NCI-H82 treated with DMSO at 0.1 percent for 48 hours (cell line): ENCODE data around the gene TMEM62.
"Not testable (repeated sequence)": the region's sequence is repeated elsewhere in the genome, so short reads cannot be mapped to it uniquely, and the experiment has no call there.

ENCODE experiments used
- DNase-seq: peaks from one replicate; lab custom pipeline; 2025; ENCODE audit not compliant: unreplicated experiment; lab: John Stamatoyannopoulos, UW

The TMEM62 gene

GRCh38 chr15:43118829-43119228 lies 14.6 kb upstream of the TMEM62 start:
- DNase-seq, result peak; percentile 28

DNA sequence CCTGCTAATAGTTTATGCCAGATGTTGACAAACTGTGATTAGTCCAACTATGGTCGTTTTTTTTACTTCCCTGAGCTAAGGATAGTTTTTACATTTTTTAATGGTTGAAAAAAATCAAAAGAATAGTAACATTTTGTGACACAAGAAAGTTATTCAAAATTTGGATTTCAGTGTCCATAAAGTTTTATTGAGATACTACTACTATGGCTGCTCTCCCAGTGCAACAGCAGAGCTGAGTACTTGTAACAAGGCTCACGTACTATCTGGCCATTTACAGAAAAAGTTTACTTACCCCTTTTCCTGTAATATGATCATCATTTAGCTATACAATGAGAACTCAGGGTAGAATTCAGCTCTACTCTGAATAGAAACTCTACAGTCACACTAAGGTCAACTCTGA lies 11.5 kb upstream of the TMEM62 start:
- DNase-seq, result no peak

DNA sequence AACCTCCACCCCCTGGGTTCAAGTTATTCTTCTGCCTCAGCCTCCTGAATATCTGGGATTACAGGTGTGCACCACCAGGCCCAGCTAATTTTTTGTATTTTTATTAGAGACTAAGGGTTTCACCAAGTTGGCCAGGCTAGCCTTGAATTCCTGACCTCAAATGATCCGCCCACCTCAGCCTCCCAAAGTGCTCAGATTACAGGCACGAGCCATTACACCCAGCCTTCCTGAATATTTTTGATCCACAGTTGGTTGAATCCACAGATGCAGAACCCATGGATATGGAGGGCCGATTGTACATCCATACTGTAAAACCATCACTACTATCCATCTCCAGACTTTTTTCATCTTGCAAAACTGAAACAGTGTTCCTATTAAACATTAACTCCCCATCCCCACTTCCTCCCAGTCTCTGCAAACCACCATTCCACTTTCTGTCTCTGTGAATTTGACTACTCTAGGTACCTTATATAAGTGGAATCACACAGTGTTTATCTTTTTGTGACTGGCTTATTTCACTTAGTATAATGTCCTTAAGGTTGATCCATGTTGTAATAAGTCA lies 8.2 kb upstream of the TMEM62 start:
- DNase-seq, result no peak

DNA sequence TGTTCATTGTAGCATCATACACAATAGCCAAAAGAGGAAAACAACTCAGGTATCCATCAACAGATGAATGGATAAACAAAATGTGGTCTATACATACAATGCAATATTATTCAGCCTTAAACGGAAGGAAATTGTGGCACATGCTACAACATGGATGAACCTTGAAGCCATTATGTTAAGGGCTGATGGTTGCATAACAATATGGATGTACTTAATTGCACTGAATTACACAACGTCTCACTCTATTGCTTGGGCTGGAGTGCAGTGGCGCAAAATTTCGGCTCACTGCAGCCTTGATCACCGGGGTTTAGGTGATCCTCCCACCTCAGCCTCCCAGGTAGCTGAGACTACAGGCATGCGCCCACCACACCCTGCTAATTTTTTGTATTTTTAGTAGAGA lies 7.0 kb upstream of the TMEM62 start:
- no peak for DNase-seq

DNA sequence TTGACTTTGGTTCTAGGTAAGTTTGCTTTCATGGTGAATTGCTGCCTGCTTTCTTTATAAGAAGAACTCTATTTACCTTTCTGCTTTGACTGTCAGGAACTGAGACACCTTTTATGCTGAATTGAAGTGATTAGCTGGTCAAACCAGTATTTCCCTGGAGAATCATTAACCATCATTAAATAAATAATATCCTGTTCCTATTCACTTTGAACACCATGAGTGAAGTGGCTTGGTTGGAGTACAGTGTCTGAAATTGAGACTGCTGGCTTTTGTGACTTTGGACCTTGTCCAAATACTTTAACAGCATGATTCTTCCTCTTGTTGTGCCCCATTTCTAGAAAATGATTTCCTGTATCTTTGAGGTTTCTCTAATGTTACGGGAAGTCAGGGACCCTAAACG lies 5.6 kb upstream of the TMEM62 start:
- no peak for DNase-seq

GRCh38 chr15:43128174-43128979 lies 5.0 kb upstream of the TMEM62 start:
- DNase-seq, result not testable (repeated sequence)

DNA sequence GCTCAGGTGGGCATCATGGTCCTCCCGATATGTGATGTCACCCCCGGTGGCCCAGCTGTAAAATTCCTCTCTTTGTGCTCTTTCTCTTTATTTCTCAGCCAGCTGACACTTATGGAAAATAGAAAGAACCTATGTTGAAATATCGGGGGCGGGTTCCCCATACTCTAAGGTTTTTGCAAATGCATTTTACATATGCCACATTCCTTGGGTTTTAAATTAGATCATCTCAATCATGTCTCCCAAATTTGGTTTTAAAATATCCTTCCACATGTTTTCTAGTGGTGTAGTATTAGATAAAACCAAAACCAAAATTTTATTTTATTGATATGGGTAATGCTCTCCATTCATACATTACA lies 4.4 kb upstream of the TMEM62 start:
- no peak for DNase-seq

DNA sequence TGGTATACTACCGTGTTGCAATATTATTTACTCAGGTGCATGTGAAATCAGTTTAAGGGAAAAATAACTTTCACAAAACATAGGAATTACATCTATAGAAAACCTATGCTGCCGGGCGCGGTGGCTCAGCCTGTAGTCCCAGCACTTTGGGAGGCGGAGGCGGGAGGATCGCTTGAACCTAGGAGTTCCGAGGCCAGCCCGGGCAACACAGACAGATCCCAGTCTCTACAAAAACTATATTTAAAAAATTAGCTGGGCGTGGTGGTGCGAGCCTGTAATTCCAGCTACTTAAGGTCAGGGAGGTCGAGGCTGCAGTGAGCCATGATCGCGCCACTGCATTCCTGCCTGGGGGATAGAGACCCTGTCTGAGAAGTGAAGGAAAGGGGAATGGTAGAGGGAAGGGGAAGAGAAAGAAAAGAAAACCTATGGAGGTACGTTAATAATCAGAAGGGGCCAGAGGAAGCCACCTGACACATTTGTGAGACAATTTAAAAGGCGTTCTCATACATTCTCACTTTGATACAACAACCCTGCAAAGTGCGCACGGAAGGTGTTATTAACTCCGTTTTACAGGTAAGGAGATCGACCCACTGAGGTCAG lies 456 bp upstream of the TMEM62 start:
- DNase-seq, result no peak

DNA sequence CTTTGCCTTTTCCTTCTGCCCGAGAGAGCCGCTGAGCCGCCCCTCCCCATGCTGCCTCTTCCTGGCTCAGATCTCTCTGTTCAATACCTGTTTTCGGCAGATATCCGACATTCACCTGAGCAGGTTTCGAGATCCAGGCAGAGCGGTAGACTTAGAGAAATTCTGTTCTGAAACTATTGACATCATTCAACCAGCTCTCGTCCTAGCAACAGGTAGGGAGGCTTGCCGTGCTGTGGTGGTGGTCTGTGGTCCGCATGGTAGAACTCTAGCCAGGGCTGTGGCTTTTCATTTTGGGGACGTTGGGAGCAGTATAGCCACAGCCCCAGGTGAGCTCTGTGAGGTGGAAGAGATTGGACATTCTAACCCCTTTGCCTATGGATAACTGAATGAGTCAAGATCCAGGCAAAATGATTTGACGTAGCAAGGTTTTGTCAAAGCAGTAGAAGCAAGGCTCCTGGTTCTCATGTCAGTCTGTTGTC lies 810 bp downstream of the TMEM62 start:
- no peak for DNase-seq

DNA sequence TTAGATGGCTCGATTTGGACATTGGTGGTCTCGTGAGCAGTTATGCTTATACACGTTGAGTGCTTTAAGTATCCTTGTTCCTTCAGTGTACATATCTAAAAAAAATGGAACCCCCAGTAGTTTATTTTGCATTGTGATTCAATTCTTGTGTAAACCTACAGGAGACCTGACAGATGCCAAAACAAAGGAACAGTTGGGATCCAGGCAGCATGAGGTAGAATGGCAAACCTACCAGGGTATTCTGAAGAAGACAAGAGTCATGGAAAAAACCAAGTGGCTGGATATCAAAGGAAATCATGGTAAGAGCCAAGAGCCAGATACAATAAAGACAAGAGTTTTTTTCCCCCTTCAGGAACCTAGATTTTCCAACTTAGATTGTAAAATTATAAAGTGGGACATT lies 2.0 kb downstream of the TMEM62 start:
- DNase-seq, result no peak

- DNase-seq, result no peak
Observed at GRCh38 chr15:43143203-43143941, 10.0 kb downstream of the TMEM62 start.

- DNase-seq, result no peak
Observed at GRCh38 chr15:43144512-43144911, 11.1 kb downstream of the TMEM62 start.

DNA sequence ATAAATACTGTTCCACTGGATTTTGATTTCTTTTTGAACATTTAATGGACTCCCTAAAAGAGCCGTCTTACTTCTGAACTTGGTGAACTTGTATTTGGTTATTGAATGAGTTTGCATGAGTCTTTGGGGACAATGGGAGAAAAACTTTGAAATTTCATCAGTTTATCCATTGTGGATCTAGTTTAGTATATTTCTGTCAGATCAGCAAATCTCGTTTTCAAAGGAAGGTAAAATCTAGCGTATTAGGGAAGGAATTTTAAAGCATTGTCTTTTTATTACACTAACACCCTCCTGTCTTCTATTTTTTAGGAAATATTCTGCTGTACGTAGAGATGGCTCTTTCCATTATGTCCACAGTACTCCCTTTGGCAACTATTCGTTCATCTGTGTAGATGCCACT lies 12.8 kb downstream of the TMEM62 start:
- DNase-seq, result no peak

DNA sequence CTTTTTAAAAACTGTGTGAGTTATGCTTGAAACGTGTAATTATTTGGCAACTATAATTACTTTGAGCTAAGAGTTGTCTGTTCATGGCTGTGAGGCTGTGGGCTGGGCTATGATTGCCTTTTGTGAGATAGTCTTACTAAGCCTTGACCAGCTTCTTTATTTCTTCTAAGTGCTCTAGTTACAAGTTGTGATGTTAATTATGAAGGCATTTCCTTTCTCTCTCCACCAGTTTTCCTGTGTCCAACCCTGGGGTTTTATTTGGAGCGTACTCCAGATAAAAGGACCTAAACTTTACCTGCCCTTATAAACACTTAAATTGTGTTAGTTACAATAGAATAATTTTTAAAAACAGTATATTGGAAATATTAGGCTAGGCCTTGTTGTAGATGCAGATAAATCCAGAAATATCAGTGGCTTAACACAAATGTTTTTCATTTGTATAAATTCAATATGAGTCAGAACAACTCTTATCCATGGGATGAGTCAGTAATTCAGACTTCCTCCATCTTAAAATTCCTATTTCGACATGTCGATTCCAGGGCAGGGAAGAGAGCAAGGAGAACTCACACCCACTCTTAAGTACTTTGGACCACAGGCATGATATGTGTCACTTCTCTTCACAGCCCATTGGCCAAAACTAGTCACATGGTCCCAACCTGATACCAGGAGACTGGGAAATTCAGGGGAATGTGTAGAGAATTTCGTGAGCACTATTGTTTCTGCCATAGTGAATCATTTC lies 17.0 kb downstream of the TMEM62 start:
- DNase-seq, result no peak

DNA sequence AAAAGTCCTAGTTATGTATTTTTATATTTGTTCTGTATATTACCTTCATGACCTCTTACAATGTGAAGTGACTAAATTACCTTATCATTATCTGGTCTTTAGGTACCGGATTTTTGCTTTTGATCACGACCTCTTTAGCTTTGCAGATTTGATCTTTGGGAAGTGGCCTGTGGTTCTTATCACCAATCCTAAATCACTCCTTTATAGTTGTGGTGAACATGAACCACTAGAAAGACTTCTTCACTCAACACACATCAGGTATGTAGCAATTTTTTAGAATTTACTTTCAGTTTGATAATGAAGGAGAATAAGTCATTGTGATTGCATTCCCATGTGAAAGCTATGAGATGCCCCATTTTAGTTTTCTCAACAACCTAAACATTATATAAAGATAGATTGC lies 18.3 kb downstream of the TMEM62 start:
- DNase-seq, result no peak

DNA sequence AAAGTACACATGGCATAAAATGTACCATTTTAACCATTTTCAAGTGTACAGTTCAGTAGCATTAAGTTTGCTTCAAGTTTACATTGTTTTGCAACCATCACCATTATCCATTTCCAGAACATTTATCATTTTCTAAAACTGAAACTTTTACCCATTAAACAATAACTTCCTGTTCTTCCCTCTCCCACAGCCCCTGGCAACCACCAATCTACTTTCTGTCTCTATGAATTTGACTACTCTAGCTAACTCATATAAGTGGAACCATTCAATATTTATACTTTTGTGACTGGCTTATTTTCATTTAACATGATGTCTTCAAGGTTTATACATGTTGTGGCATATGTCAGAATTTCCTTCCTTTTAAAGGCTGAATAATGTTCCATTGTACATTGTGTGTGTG lies 19.9 kb downstream of the TMEM62 start:
- DNase-seq, result no peak

- no peak for DNase-seq
Observed at GRCh38 chr15:43165801-43166325, 32.5 kb downstream of the TMEM62 start.

DNA sequence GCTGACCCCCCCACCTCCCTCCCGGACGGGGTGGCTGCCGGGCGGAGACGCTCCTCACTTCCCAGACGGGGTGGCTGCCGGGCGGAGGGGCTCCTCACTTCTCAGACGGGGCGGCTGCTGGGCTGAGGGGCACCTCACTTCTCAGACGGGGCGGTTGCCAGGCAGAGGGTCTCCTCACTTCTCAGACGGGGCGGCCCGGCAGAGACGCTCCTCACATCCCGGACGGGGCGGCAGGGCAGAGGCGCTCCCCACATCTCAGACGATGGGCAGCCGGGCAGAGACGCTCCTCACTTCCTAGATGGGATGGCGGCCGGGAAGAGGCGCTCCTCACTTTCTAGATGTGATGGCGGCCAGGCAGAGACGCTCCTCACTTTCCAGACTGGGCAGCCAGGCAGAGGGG lies 33.9 kb downstream of the TMEM62 start:
- not testable (repeated sequence) for DNase-seq

DNA sequence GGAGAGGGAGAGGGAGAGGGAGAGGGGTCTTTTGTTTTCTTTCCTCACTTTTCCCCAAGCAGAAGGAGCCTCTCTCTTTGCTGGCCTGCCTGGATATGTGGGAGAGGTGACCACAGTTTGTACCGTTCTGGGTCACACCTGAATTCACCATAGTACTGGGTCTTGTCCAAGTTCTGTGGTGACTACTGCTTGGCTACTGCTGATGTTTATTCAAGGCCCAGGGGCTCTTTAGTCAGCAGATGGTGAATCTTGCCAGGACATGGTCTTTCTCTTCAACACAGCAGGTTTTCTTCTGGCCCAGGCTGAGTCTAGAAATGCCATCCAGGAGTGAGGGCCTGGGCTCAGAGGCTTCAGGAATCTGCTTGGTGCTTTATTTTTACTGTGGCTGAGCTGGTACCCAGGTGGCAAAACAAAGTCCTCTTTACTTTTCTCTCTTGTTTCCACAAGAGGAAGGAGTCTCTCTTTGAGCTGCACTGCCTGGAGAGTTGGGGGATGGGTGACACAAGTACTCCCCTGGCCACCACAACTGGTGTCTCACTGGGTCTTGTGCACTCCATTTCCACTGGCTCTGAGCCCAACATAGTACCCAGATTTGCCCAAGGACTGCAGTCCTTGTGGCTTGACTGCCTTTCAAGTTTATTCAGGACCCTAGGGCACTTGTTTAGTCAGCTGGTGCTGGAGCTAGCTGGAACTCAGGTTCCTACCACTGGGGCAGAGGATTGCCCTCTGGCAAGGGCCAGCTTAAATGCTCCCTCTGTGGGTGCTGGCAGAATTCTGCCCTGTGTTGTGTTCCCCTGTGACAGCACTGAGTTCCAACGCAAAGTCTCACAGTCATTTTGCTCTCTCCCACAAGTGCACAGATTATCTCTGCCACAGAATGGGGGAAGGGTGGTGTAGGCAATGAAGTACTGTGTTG lies 35.1 kb downstream of the TMEM62 start:
- DNase-seq, result no peak

DNA sequence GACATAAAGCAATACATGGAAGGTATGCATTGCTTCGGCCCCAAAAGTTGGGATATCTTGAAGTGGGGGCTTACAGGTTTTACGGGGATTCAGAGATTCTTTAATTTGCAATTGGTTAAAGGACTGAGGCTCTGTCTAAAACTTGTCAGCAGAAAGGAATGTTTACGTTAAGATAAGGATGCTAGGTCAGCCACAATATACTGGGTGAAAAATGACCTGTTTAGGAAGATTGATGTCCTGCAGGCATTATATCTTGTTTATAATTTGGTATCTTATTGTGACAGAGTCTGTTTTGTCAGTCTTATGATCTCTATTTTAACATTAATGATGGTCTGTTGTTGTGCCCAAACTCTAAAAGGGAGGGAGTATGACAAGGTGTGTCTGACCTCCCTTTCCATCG lies 36.5 kb downstream of the TMEM62 start:
- DNase-seq, result no peak
